ENCODE data around the gene GPC3.

DNA sequence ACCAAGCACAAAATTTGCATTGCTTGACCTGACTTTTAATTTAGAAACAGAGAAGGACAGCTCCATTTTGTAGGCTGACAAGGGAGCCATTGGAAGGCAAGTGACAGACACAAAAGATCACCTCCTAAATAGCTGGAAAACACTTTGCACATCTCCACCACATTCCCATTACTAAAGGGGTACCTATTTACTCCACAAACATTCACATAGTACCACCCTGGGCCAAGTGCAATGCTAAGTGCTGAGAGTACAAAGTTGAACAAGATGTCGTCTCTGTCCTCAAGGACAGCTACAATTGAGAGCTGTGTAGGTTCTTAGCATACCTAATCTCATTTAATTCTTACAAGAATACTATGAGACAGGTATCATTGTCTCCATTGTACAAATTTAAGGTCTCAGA lies 417.3 kb downstream of the GPC3 start:
- no peak for TF ChIP-seq YY1 (IDR thresholded peaks at IDR 0.05; ENCODE audit: low read depth)
- TF ChIP-seq CEBPB (IDR thresholded peaks at IDR 0.05) = no peak
- no peak for TF ChIP-seq EP300 (IDR thresholded peaks at IDR 0.05; ENCODE audit: borderline replicate concordance)
- TF ChIP-seq TCF12 (IDR thresholded peaks at IDR 0.05; ENCODE audit: low read depth) = no peak
- no peak for TF ChIP-seq TEAD4 (IDR thresholded peaks at IDR 0.05)
- TF ChIP-seq, protein P1, sequence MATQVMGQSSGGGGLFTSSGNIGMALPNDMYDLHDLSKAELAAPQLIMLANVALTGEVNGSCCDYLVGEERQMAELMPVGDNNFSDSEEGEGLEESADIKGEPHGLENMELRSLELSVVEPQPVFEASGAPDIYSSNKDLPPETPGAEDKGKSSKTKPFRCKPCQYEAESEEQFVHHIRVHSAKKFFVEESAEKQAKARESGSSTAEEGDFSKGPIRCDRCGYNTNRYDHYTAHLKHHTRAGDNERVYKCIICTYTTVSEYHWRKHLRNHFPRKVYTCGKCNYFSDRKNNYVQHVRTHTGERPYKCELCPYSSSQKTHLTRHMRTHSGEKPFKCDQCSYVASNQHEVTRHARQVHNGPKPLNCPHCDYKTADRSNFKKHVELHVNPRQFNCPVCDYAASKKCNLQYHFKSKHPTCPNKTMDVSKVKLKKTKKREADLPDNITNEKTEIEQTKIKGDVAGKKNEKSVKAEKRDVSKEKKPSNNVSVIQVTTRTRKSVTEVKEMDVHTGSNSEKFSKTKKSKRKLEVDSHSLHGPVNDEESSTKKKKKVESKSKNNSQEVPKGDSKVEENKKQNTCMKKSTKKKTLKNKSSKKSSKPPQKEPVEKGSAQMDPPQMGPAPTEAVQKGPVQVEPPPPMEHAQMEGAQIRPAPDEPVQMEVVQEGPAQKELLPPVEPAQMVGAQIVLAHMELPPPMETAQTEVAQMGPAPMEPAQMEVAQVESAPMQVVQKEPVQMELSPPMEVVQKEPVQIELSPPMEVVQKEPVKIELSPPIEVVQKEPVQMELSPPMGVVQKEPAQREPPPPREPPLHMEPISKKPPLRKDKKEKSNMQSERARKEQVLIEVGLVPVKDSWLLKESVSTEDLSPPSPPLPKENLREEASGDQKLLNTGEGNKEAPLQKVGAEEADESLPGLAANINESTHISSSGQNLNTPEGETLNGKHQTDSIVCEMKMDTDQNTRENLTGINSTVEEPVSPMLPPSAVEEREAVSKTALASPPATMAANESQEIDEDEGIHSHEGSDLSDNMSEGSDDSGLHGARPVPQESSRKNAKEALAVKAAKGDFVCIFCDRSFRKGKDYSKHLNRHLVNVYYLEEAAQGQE (IDR thresholded peaks at IDR 0.05; ENCODE audit: low read depth) = no peak
- TF ChIP-seq ZBTB7A (IDR thresholded peaks at IDR 0.05; ENCODE audit: low read depth) = no peak
- TF ChIP-seq MAX (IDR thresholded peaks at IDR 0.05) = no peak
- TF ChIP-seq TAF1 (IDR thresholded peaks at IDR 0.05; ENCODE audit: low read depth) = no peak
- no peak for TF ChIP-seq EGR1 (IDR thresholded peaks at IDR 0.05)
- TF ChIP-seq NFIC (IDR thresholded peaks at IDR 0.05) = no peak
- no peak for TF ChIP-seq FOXM1 (IDR thresholded peaks at IDR 0.05; ENCODE audit: borderline replicate concordance, low read depth)

Data from Ishikawa (cell line).